HepG2 (cell line): ENCODE data around the gene SURF6. TPM values are rescaled to one million over a fixed set of nuclear protein-coding genes. Genes with fewer than 3 reads are reported as not detected.

Source experiments
- CEBPB ChIP-seq: IDR thresholded peaks from 2 replicates; pipeline ENCODE4 v1.6.1; 2011; ENCODE audit warnings: low read depth, low read length, improper control_type of control experiment, borderline replicate concordance
- CTCF ChIP-seq: sonication (generic); formaldehyde crosslinking; IDR thresholded peaks from 2 replicates; pipeline ENCODE4 v1.5.0; 2020; ENCODE audit warnings: mild to moderate bottlenecking, missing genetic modification reagents, moderate library complexity
- MAX ChIP-seq: IDR thresholded peaks from 2 replicates; pipeline ENCODE4 v1.6.1; 2012; ENCODE audit warnings: inconsistent platforms
- MEIS1 ChIP-seq: sonication (generic); formaldehyde crosslinking; IDR thresholded peaks from 2 replicates; pipeline ENCODE4 v1.9.0; 2021; ENCODE audit warnings: mild to moderate bottlenecking, missing genetic modification reagents, moderate library complexity, borderline replicate concordance
- MYC ChIP-seq: sonication (generic); formaldehyde crosslinking; IDR thresholded peaks from 2 replicates; pipeline ENCODE4 v1.9.0; 2021; ENCODE audit warnings: missing genetic modification reagents, borderline replicate concordance
- NAIF1 ChIP-seq: sonication (generic); formaldehyde crosslinking; IDR thresholded peaks from 2 replicates; pipeline ENCODE4 v1.5.0; 2020; ENCODE audit warnings: mild to moderate bottlenecking, missing genetic modification reagents, borderline replicate concordance
- PRMT3 ChIP-seq: sonication (generic); formaldehyde crosslinking; IDR thresholded peaks from 2 replicates; pipeline ENCODE4 v1.8.1; 2022; ENCODE audit warnings: low read depth, mild to moderate bottlenecking, moderate library complexity, missing genetic modification reagents, borderline replicate concordance
- SAP130 ChIP-seq: IDR thresholded peaks from 2 replicates; pipeline ENCODE4 v1.6.1; 2016; ENCODE audit warnings: low read depth
- TEAD3 ChIP-seq: optimal IDR thresholded peaks from 2 replicates; pipeline ENCODE3; 2016; ENCODE audit warnings: borderline replicate concordance
- ZFP82 ChIP-seq: sonication (generic); formaldehyde crosslinking; IDR thresholded peaks from 2 replicates; pipeline ENCODE4 v1.5.1; 2020; ENCODE audit warnings: mild to moderate bottlenecking, missing genetic modification reagents, borderline replicate concordance
- ZHX1 ChIP-seq: sonication (generic); formaldehyde crosslinking; IDR thresholded peaks from 2 replicates; pipeline ENCODE4 v1.8.1; 2022; ENCODE audit warnings: low read depth, mild to moderate bottlenecking, missing genetic modification reagents
- ZNF331 ChIP-seq: sonication (generic); formaldehyde crosslinking; IDR thresholded peaks from 2 replicates; pipeline ENCODE4 v1.4.0; 2020; ENCODE audit warnings: missing genetic modification reagents
- ZNF598 ChIP-seq: sonication (generic); formaldehyde crosslinking; IDR thresholded peaks from 2 replicates; pipeline ENCODE4 v1.5.1; 2020; ENCODE audit warnings: mild to moderate bottlenecking, missing genetic modification reagents, borderline replicate concordance
- ZNF614 ChIP-seq: IDR thresholded peaks from 2 replicates; pipeline ENCODE4 v1.6.1; 2018; ENCODE audit warnings: missing biosample characterization, missing genetic modification reagents, inconsistent platforms, borderline replicate concordance
- ZNF780A ChIP-seq: sonication (generic); formaldehyde crosslinking; IDR thresholded peaks from 2 replicates; pipeline ENCODE4 v1.8.0; 2022; ENCODE audit warnings: mild to moderate bottlenecking, missing genetic modification reagents, moderate library complexity
- ZNF800 ChIP-seq: sonication (generic); formaldehyde crosslinking; IDR thresholded peaks from 2 replicates; pipeline ENCODE4 v1.4.0; 2020; ENCODE audit warnings: missing genetic modification reagents
- polyA plus RNA-seq, 8 experiments: library from polyadenylated mRNA; depleted of rRNA in 3 of 8; stranded (reverse) in 7 of 8; unstranded in 1 of 8; fragments of >200 nt; fragmentation: Illumina TruSeq in 4 of 8; extraction: Trizol in 4 of 8; gene quantifications; 2 replicates each; pipeline versions ENCODE4 v1.2.1 to v1.2.3, GENCODE V29; 2011 to 2016; ENCODE audit warnings: low read depth in 4 of 8, missing spikeins in 1 of 8, mixed read lengths in 1 of 8; ENCODE audit not compliant: insufficient read depth in 1 of 8
- total RNA-seq, 5 experiments: library from RNA; depleted of rRNA; stranded (reverse); fragments of >200 nt; fragmentation: Illumina TruSeq; extraction: Trizol; gene quantifications; 2 replicates each; pipeline ENCODE4 v1.2.3, GENCODE V29; 2016; ENCODE audit warnings: low read depth in 1 of 5
- TF ChIP-seq, protein P1 (sequence below): sonication (generic); formaldehyde crosslinking; IDR thresholded peaks from 2 replicates; pipeline ENCODE4 v1.5.1; 2020; ENCODE audit warnings: mild to moderate bottlenecking, missing genetic modification reagents, moderate library complexity

Gene SURF6
- total and polyA plus RNA-seq, 2 of the 13 experiments (the other 11 are each of a cell fraction or from before 2014, with no cell fraction given), result 5.9 to 14.7 TPM

- TF ChIP-seq ZNF800 (peak; percentile 66; the same call in 1 of the 2 replicates), MAX (peak; percentile 17; the same call in 1 of the 2 replicates), TEAD3 (CRISPR knock-in tag) (peak; percentile 9), PRMT3 (CRISPR knock-in tag) (no peak), NAIF1 (no peak), MYC (CRISPR knock-in tag) (peak; percentile 17; the same call in 1 of the 2 replicates), MEIS1 (CRISPR knock-in tag) (no peak), ZNF598 (CRISPR knock-in tag) (no peak), ZFP82 (CRISPR knock-in tag) (no peak), CEBPB (0 out of 2 replicates have a peak, but pooled peaks have one; percentile 7), CTCF (CRISPR knock-in tag) (peak; percentile 50), ZNF780A (CRISPR knock-in tag) (no peak), ZHX1 (CRISPR knock-in tag) (0 out of 2 replicates have a peak, but pooled peaks have one; percentile 13), SAP130 (CRISPR knock-in tag) (peak; percentile 83), ZNF614 (CRISPR knock-in tag) (peak; percentile 60; the same call in 1 of the 2 replicates), ZNF331 (CRISPR knock-in tag) (0 out of 2 replicates have a peak, but pooled peaks have one; percentile 40)
- TF ChIP-seq, protein P1, sequence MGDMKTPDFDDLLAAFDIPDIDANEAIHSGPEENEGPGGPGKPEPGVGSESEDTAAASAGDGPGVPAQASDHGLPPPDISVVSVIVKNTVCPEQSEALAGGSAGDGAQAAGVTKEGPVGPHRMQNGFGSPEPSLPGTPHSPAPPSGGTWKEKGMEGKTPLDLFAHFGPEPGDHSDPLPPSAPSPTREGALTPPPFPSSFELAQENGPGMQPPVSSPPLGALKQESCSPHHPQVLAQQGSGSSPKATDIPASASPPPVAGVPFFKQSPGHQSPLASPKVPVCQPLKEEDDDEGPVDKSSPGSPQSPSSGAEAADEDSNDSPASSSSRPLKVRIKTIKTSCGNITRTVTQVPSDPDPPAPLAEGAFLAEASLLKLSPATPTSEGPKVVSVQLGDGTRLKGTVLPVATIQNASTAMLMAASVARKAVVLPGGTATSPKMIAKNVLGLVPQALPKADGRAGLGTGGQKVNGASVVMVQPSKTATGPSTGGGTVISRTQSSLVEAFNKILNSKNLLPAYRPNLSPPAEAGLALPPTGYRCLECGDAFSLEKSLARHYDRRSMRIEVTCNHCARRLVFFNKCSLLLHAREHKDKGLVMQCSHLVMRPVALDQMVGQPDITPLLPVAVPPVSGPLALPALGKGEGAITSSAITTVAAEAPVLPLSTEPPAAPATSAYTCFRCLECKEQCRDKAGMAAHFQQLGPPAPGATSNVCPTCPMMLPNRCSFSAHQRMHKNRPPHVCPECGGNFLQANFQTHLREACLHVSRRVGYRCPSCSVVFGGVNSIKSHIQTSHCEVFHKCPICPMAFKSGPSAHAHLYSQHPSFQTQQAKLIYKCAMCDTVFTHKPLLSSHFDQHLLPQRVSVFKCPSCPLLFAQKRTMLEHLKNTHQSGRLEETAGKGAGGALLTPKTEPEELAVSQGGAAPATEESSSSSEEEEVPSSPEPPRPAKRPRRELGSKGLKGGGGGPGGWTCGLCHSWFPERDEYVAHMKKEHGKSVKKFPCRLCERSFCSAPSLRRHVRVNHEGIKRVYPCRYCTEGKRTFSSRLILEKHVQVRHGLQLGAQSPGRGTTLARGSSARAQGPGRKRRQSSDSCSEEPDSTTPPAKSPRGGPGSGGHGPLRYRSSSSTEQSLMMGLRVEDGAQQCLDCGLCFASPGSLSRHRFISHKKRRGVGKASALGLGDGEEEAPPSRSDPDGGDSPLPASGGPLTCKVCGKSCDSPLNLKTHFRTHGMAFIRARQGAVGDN (CRISPR knock-in tag), result peak; percentile 16
These were observed 41.8 kb upstream of the SURF6 start (continued) for GRCh38 chr9:133377721-133378216.
